Neutrophil (primary cell): ENCODE data around the gene PRKACA.

ENCODE experiments used
- H3K27ac ChIP-seq: fragments of 200-600 bp; sonication (generic); 2 replicates; pipeline ENCODE4 v1.5.1; 2016; ENCODE audit warnings: mild to moderate bottlenecking, moderate library complexity
- H3K27me3 ChIP-seq: fragments of 200-600 bp; sonication (generic); 2 replicates; pipeline ENCODE4 v1.6.0; 2016; ENCODE audit warnings: mild to moderate bottlenecking
- H3K36me3 ChIP-seq: fragments of 200-600 bp; sonication (generic); 2 replicates; pipeline ENCODE4 v1.5.1; 2017
- H3K4me1 ChIP-seq, 2 experiments: fragments of 200-600 bp in 1 of 2; sonication (generic) in 1 of 2; 1 replicate in 1 of 2; 2 replicates in 1 of 2; pipeline versions ENCODE4 v1.5.1 to v1.6.1; 2013 to 2016; ENCODE audit warnings: low read depth in 1 of 2, low read length in 1 of 2, mild to moderate bottlenecking in 1 of 2, moderate library complexity in 1 of 2; ENCODE audit not compliant: control insufficient read depth in 1 of 2, insufficient read depth in 1 of 2
- H3K4me3 ChIP-seq, 2 experiments: fragments of 200-600 bp in 1 of 2; sonication (generic) in 1 of 2; 1 replicate in 1 of 2; 2 replicates in 1 of 2; pipeline ENCODE4 v1.5.1; 2013 to 2016; ENCODE audit warnings: low read depth in 1 of 2, low read length in 1 of 2, mild to moderate bottlenecking in 1 of 2, moderate library complexity in 1 of 2
- H3K9me3 ChIP-seq: fragments of 200-600 bp; sonication (generic); 2 replicates; pipeline ENCODE4 v1.5.1; 2016
- TF ChIP-seq, protein P1 (sequence below): fragments of 200-600 bp; sonication (generic); IDR thresholded peaks from 2 replicates; pipeline ENCODE4 v1.5.1; 2016; ENCODE audit warnings: antibody characterized with exemption

Gene PRKACA

GRCh38 chr19:14122924-14123323 lies 5.4 kb upstream of the PRKACA start:
- Histone ChIP-seq H3K27ac (no peak overlapping the region), H3K27me3 (no peaks in the 10 kb centered on the region), H3K4me1 (peaks cover 41 to 47% of the 10 kb centered on the region in 2 experiments), H3K4me3 (no peak overlapping the region), H3K9me3 (no peaks in the 10 kb centered on the region), H3K36me3 (peaks cover 21% of the 10 kb centered on the region)
- TF ChIP-seq, protein P1, sequence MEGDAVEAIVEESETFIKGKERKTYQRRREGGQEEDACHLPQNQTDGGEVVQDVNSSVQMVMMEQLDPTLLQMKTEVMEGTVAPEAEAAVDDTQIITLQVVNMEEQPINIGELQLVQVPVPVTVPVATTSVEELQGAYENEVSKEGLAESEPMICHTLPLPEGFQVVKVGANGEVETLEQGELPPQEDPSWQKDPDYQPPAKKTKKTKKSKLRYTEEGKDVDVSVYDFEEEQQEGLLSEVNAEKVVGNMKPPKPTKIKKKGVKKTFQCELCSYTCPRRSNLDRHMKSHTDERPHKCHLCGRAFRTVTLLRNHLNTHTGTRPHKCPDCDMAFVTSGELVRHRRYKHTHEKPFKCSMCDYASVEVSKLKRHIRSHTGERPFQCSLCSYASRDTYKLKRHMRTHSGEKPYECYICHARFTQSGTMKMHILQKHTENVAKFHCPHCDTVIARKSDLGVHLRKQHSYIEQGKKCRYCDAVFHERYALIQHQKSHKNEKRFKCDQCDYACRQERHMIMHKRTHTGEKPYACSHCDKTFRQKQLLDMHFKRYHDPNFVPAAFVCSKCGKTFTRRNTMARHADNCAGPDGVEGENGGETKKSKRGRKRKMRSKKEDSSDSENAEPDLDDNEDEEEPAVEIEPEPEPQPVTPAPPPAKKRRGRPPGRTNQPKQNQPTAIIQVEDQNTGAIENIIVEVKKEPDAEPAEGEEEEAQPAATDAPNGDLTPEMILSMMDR: no peak

GRCh38 chr19:14120497-14120780 lies 2.9 kb upstream of the PRKACA start:
- TF ChIP-seq, protein P1: no peak
- Histone ChIP-seq H3K4me1 (peaks cover 37 to 41% of the 10 kb centered on the region in 2 experiments), H3K4me3 (no peak overlapping the region), H3K9me3 (no peaks in the 10 kb centered on the region), H3K27ac (peak overlapping the region; percentile 97), H3K27me3 (no peaks in the 10 kb centered on the region), H3K36me3 (peaks cover 20% of the 10 kb centered on the region)

GRCh38 chr19:14119644-14120496 lies 2.3 kb upstream of the PRKACA start:
- Histone ChIP-seq H3K9me3 (no peaks in the 10 kb centered on the region), H3K27ac (peak overlapping the region; percentile 97), H3K36me3 (peaks cover 14% of the 10 kb centered on the region), H3K27me3 (no peaks in the 10 kb centered on the region), H3K4me3 (peak overlapping the region; percentile 76 to 78), H3K4me1 (peaks cover 43 to 46% of the 10 kb centered on the region in 2 experiments)
- TF ChIP-seq, protein P1: no peak

DNA sequence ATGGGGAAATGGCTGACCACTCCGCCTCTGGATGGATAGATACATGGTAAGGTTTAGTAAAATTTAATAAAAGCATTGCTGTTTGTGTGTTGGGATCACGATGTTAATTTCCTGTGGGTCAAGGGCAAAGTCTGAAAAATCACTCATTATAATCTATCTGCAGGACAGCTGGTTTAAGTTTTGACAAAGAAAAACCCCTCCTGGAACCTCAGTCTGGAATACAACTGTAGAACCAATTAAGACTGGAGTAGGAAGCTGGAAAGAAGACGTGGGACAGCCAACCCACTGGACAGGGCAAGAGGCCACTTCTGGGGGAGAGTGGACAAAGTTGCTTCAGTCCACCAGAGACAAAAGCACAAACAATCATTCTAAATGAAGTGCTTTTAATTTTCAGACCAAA lies 1.6 kb upstream of the PRKACA start:
- H3K9me3 ChIP-seq: no peaks in the 10 kb centered on the region
- peaks cover 8% of the 10 kb centered on the region for H3K36me3 ChIP-seq
- H3K27ac ChIP-seq: peak overlapping the region; percentile 97
- TF ChIP-seq, protein P1: no peak
- H3K27me3 ChIP-seq: no peaks in the 10 kb centered on the region
- H3K4me1 ChIP-seq: peaks cover 50 to 54% of the 10 kb centered on the region in 2 experiments
- peak overlapping the region; percentile 76 to 78 for H3K4me3 ChIP-seq

DNA sequence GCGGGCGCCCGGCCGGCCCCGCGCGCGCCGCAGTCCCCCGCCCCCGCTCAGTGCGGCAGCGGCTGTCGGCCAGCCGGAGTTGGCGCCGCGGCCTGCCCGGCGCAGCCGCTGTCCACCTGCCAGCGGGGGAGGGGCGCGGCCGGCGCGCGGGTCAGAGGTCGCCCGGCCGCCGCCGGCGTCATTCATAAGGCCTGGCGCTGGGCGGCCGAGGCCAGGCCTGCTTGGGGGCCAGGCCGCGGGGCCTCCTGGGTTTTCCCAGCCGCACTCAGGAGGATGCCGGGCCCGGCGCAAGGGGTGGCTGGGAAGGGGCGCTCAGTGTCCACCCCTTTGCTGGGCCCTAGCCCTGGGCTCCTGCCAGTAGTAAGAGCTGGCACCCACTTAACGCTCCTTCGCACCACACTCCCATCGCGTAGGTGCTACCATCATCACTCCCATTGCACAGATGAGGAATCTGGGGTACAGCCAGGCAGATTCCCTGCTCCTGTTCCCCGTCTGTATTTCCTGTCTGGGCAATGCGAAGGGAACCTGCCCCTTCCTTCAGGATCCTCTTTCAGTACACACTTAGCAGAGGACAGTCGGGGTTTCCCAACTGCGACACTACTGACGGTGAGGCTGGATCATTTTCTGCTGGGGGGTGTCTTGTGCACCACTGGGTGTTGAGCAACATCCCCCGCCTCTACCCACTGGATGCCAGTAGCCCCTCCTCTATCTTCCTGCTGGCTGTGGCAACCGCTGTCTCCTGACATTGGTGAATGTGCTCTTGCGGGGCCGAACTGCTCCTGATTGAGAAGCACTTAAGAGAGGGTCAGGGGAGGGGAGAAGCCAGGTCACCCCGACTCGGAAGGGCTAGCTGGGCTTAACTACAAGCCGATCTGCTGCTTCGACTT lies 846 bp upstream of the PRKACA start:
- Histone ChIP-seq H3K27me3 (no peaks in the 10 kb centered on the region), H3K27ac (peak overlapping the region; percentile 97), H3K9me3 (no peaks in the 10 kb centered on the region), H3K4me1 (peaks cover 58 to 61% of the 10 kb centered on the region in 2 experiments), H3K4me3 (peak overlapping the region; percentile 76 to 78), H3K36me3 (peaks cover 8% of the 10 kb centered on the region)
- TF ChIP-seq, protein P1: no peak
